ENCODE results near the gene SLC25A47. TPM values are rescaled to one million over a fixed set of nuclear protein-coding genes. Genes with fewer than 3 reads are reported as not detected.

The SLC25A47 gene
- total and polyA plus RNA-seq, 9 of the 15 experiments (the other 6 are each of a cell fraction or from before 2014, with no cell fraction given), result 0.09 to 0.23 (median 0.22) TPM; not detected in 6

DNA sequence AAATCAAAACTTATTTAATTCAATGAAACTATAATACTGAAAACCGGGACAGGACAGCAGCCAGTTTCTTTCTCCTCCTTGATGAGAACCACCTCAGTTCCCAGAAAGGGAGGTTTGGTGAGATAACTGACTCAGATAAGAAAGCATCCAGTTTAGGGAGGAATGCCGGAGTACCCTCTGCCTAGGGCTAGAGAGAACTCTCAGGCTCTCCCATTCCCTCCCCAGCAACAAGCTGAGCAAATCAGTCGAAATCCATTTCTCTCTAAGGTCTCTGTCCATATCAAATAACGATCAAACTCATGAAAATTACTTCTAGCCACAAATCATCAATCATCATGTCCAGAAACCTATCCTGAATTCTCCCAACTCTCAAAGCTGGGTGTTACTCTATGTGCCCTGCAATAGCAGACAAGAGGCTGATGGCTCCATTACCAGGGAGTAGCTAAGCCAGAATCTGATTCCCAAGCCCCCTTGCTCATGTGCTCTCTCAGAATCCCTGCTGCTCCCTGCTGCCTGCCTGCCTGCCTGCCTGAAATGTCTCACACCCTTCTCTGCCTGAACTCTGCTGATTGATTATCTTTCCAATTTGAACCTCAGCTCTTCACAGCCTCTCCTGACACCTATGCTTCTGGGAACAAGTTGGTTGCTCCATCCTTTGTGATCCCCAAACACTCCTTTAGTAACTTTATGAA is 49.4 kb downstream of the SLC25A47 start (continued):
- TF ChIP-seq, protein P1, sequence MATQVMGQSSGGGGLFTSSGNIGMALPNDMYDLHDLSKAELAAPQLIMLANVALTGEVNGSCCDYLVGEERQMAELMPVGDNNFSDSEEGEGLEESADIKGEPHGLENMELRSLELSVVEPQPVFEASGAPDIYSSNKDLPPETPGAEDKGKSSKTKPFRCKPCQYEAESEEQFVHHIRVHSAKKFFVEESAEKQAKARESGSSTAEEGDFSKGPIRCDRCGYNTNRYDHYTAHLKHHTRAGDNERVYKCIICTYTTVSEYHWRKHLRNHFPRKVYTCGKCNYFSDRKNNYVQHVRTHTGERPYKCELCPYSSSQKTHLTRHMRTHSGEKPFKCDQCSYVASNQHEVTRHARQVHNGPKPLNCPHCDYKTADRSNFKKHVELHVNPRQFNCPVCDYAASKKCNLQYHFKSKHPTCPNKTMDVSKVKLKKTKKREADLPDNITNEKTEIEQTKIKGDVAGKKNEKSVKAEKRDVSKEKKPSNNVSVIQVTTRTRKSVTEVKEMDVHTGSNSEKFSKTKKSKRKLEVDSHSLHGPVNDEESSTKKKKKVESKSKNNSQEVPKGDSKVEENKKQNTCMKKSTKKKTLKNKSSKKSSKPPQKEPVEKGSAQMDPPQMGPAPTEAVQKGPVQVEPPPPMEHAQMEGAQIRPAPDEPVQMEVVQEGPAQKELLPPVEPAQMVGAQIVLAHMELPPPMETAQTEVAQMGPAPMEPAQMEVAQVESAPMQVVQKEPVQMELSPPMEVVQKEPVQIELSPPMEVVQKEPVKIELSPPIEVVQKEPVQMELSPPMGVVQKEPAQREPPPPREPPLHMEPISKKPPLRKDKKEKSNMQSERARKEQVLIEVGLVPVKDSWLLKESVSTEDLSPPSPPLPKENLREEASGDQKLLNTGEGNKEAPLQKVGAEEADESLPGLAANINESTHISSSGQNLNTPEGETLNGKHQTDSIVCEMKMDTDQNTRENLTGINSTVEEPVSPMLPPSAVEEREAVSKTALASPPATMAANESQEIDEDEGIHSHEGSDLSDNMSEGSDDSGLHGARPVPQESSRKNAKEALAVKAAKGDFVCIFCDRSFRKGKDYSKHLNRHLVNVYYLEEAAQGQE (IDR thresholded peaks at IDR 0.05; ENCODE audit: borderline replicate concordance), result 0 out of 2 replicates have a peak, but pooled peaks have one; percentile 13
- TF ChIP-seq, protein P1 (CRISPR knock-in tag; IDR thresholded peaks at IDR 0.05; ENCODE audit: low read depth), result no peak
- TF ChIP-seq POLR2AphosphoS5 (IDR thresholded peaks at IDR 0.05; ENCODE audit: control insufficient read depth, insufficient read depth, low read depth, low read length) (0 out of 2 replicates have a peak, but pooled peaks have one; percentile 3), ZNF79 (CRISPR knock-in tag; IDR thresholded peaks at IDR 0.05; ENCODE audit: low read depth) (no peak), SMARCE1 (IDR thresholded peaks at IDR 0.05) (0 out of 2 replicates have a peak, but pooled peaks have one; percentile 11), CTCFL (IDR thresholded peaks at IDR 0.05; ENCODE audit: borderline replicate concordance, insufficient read depth, low read depth, low read length, poor library complexity, severe bottlenecking) (no peak), PRMT5 (CRISPR knock-in tag; IDR thresholded peaks at IDR 0.05) (no peak), MEIS2 (IDR thresholded peaks at IDR 0.05; ENCODE audit: partially characterized antibody) (peak; percentile 72), KAT8 (IDR thresholded peaks at IDR 0.05; ENCODE audit: low read depth) (no peak), FOXK2 (conservative IDR thresholded peaks at IDR 0.05 in 1 of 2, IDR thresholded peaks at IDR 0.05 in 1 of 2; ENCODE audit: low read depth in 2 of 2) (no peak), ZNF644 (tag; IDR thresholded peaks at IDR 0.05; ENCODE audit: low read depth) (no peak), PTTG1 (tag; IDR thresholded peaks at IDR 0.05; ENCODE audit: low read depth) (no peak)
- TF ChIP-seq, protein P2, sequence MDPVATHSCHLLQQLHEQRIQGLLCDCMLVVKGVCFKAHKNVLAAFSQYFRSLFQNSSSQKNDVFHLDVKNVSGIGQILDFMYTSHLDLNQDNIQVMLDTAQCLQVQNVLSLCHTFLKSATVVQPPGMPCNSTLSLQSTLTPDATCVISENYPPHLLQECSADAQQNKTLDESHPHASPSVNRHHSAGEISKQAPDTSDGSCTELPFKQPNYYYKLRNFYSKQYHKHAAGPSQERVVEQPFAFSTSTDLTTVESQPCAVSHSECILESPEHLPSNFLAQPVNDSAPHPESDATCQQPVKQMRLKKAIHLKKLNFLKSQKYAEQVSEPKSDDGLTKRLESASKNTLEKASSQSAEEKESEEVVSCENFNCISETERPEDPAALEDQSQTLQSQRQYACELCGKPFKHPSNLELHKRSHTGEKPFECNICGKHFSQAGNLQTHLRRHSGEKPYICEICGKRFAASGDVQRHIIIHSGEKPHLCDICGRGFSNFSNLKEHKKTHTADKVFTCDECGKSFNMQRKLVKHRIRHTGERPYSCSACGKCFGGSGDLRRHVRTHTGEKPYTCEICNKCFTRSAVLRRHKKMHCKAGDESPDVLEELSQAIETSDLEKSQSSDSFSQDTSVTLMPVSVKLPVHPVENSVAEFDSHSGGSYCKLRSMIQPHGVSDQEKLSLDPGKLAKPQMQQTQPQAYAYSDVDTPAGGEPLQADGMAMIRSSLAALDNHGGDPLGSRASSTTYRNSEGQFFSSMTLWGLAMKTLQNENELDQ (CRISPR knock-in tag; IDR thresholded peaks at IDR 0.05; ENCODE audit: borderline replicate concordance), result no peak

Measured in K562 (cell line).